AG08396 (cell line): ENCODE results near the gene AKAP10.
A peak's percentile ranks its signal among the peaks of the same experiment; 100 is the strongest.
"Not testable (repeated sequence)": the region's sequence is repeated elsewhere in the genome, so short reads cannot be mapped to it uniquely, and the experiment has no call there.

Experiments
- DNase-seq: peaks from one replicate; pipeline ENCODE4 v3.0.0; 2012; ENCODE audit warnings: low spot score, mixed read lengths

The AKAP10 gene

GRCh38 chr17:19933221-19933620 is 44.4 kb downstream of the AKAP10 start:
- DNase-seq = no peak

- no peak for DNase-seq
Measured at GRCh38 chr17:19928299-19928698, 49.3 kb downstream of the AKAP10 start.

GRCh38 chr17:19915245-19915978 is 62.2 kb downstream of the AKAP10 start:
- DNase-seq = no peak

GRCh38 chr17:19911033-19911432 is 66.6 kb downstream of the AKAP10 start:
- no peak for DNase-seq

- no peak for DNase-seq
Measured at GRCh38 chr17:19909139-19909538, 68.5 kb downstream of the AKAP10 start.

GRCh38 chr17:19905502-19905901 is 72.1 kb downstream of the AKAP10 start:
- DNase-seq = no peak

GRCh38 chr17:19904924-19905323 is 72.7 kb downstream of the AKAP10 start:
- no peak for DNase-seq

- DNase-seq = peak; percentile 42
Measured at GRCh38 chr17:19904412-19904811, 73.2 kb downstream of the AKAP10 start.

- no peak for DNase-seq
Measured at GRCh38 chr17:19900809-19901208, 76.8 kb downstream of the AKAP10 start.

GRCh38 chr17:19897903-19898302 is 79.7 kb downstream of the AKAP10 start:
- DNase-seq = peak; percentile 62

GRCh38 chr17:19897090-19897837 is 80.4 kb downstream of the AKAP10 start:
- DNase-seq = no peak

GRCh38 chr17:19896679-19897078 is 80.9 kb downstream of the AKAP10 start:
- DNase-seq = no peak

- not testable (repeated sequence) for DNase-seq
Measured at GRCh38 chr17:19890554-19890953, 87.1 kb downstream of the AKAP10 start.

- DNase-seq = not testable (repeated sequence)
Measured at GRCh38 chr17:19890001-19890400, 87.6 kb downstream of the AKAP10 start.

GRCh38 chr17:19886116-19886515 is 91.5 kb downstream of the AKAP10 start:
- no peak for DNase-seq

GRCh38 chr17:19883537-19884215 is 94.0 kb downstream of the AKAP10 start:
- DNase-seq = no peak

- DNase-seq = no peak
Measured at GRCh38 chr17:19880393-19880792, 97.2 kb downstream of the AKAP10 start.

GRCh38 chr17:19877364-19877945 is 100.2 kb downstream of the AKAP10 start:
- DNase-seq = no peak

GRCh38 chr17:19876529-19877161 is 101.0 kb downstream of the AKAP10 start:
- DNase-seq = no peak

GRCh38 chr17:19874256-19874655 is 103.4 kb downstream of the AKAP10 start:
- no peak for DNase-seq

- DNase-seq = no peak
Measured at GRCh38 chr17:19873346-19873745, 104.3 kb downstream of the AKAP10 start.

- no peak for DNase-seq
Measured at GRCh38 chr17:19868079-19868395, 109.6 kb downstream of the AKAP10 start.
